Measurements from ENCODE around the gene GLB1L. TPM values are rescaled to one million over a fixed set of nuclear protein-coding genes. Genes with fewer than 3 reads are reported as not detected.
A peak's percentile ranks its signal among the peaks of the same experiment; 100 is the strongest.

GLB1L gene
- total RNA-seq, 2 donors from 2014 or later: 9.1 to 13.7 TPM

DNA sequence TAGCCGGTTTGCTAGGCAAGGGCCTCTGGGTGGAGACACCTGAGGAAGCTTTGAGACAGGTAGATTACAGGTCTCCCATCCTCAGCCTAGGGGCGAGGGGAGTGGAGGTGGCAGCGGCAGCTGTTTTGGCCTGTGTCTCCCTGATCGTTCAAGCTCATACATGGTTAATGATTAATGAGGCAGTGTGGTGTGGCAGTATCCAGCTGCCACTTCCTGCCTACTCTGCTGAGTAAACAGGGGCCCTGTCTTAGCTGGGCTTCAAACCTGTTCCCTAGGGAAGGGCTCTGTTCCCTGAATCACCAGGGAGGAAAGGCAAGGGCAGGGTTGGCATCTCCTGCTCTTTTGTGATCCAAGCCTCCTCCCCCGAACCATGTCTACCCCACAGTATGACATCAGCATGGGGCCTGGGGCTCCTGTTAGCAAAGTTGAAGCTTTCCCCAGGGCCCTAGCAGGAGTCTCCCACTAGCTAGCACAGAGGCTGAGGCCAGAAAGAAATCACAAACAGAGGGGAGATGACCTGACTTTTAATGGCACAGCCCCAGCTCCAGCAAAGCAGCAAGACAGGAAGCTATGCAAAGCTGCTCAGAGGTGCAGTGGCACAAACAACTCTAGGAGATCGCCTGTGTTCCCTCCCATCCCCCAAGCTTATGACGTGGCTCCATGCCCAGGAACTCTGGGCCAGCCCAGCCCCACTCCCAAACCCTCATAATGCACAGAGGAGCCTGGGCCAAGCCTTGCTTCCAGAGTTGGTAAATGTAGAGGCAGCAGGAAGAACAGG, 4.1 kb upstream of the GLB1L start:
- ATAC-seq (ENCODE audit: insufficient number of reproducible peaks, low FRiP score, low read depth): peak; percentile 51
- peak; percentile 81 for DNase-seq (ENCODE audit: low spot score)
- no peaks in the 10 kb centered on the region for H3K27me3 ChIP-seq (replicated peaks; ENCODE audit: insufficient read depth)
- peaks cover 7% of the 10 kb centered on the region for H3K36me3 ChIP-seq
- TF ChIP-seq, protein P1, sequence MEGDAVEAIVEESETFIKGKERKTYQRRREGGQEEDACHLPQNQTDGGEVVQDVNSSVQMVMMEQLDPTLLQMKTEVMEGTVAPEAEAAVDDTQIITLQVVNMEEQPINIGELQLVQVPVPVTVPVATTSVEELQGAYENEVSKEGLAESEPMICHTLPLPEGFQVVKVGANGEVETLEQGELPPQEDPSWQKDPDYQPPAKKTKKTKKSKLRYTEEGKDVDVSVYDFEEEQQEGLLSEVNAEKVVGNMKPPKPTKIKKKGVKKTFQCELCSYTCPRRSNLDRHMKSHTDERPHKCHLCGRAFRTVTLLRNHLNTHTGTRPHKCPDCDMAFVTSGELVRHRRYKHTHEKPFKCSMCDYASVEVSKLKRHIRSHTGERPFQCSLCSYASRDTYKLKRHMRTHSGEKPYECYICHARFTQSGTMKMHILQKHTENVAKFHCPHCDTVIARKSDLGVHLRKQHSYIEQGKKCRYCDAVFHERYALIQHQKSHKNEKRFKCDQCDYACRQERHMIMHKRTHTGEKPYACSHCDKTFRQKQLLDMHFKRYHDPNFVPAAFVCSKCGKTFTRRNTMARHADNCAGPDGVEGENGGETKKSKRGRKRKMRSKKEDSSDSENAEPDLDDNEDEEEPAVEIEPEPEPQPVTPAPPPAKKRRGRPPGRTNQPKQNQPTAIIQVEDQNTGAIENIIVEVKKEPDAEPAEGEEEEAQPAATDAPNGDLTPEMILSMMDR (IDR thresholded peaks at IDR 0.05): no peak
- peak overlapping the region; percentile 88 to 95 for H3K27ac ChIP-seq
- peak overlapping the region; percentile 59 for H3K4me3 ChIP-seq
- no peaks in the 10 kb centered on the region for H3K9me3 ChIP-seq
- peaks cover 48 to 82% of the 10 kb centered on the region in 2 donors for H3K4me1 ChIP-seq (ENCODE audit: control insufficient read depth in 1 of 2, low read depth in 2 of 2)

DNA sequence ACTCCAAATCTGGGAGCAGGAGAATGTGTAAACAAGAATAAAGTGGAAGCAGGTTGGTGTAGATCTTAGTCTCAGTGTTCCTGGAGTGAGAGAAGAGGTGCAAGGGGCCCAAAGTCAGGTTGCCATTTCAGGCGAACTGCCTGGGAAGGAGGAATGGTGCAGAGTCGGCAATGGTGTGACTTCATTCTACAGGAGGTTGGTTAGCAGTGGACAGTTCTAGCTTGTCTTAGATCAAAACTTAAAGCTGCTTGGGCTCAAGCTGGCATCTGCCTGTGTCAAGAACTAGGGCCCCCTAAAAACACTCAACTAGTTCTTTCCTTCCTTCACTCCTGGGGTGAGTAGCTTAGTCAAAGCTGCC, 3.6 kb upstream of the GLB1L start:
- H3K9me3 ChIP-seq: no peaks in the 10 kb centered on the region
- DNase-seq (ENCODE audit: low spot score) (no peak), ATAC-seq (ENCODE audit: insufficient number of reproducible peaks, low FRiP score, low read depth) (no peak)
- no peaks in the 10 kb centered on the region for H3K27me3 ChIP-seq (replicated peaks; ENCODE audit: insufficient read depth)
- H3K4me1 ChIP-seq (ENCODE audit: control insufficient read depth in 1 of 2, low read depth in 2 of 2): peaks cover 48 to 82% of the 10 kb centered on the region in 2 donors
- peaks cover 7% of the 10 kb centered on the region for H3K36me3 ChIP-seq
- TF ChIP-seq, protein P1 (IDR thresholded peaks at IDR 0.05): no peak
- peak overlapping the region; percentile 59 for H3K4me3 ChIP-seq
- peak overlapping the region; percentile 88 to 95 for H3K27ac ChIP-seq

DNA sequence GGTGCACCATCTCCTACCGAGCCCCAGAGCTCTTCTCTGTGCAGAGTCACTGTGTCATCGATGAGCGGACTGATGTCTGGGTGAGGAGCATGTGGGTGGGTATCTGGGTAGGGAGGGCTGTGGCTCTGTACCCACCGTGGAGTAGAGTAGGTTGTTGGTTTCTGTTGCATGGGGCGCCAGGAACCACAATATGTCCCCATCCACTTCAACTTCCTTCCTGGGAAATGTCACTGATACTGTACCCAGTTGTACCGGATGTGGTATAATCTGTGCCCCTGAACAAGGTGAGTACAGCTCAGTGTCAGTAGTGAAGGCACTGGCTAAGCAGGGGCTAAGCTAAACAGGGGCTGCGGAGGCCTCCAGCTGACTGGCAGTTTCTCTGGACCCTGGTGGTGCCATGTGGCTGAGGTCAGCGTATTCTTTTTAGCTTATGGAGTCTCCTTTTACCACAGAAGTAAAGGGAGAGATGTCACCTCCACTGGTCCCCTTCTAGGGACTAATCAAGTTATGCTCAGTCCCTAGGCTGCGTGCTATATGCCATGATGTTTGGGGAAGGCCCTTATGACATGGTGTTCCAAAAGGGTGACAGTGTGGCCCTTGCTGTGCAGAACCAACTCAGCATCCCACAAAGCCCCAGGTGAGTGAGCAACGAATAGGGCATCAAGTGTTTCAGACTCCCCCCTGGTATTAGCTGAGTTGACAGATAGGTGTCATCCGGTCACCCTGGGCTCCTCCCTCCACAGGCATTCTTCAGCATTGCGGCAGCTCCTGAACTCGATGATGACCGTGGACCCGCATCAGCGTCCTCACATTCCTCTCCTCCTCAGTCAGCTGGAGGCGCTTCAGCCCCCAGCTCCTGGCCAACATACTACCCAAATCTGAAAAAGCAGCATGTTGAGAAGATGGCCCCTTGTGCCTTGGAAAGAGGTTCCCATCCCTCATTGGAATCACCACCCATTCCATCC, 2.7 kb upstream of the GLB1L start:
- H3K4me1 ChIP-seq (ENCODE audit: control insufficient read depth in 1 of 2, low read depth in 2 of 2): peaks cover 48 to 80% of the 10 kb centered on the region in 2 donors
- ATAC-seq (ENCODE audit: insufficient number of reproducible peaks, low FRiP score, low read depth): no peak
- no peak overlapping the region for H3K4me3 ChIP-seq
- H3K27ac ChIP-seq: peak overlapping the region; percentile 88 to 95
- H3K36me3 ChIP-seq: peaks cover 7% of the 10 kb centered on the region
- H3K9me3 ChIP-seq: no peaks in the 10 kb centered on the region
- no peaks in the 10 kb centered on the region for H3K27me3 ChIP-seq (replicated peaks; ENCODE audit: insufficient read depth)
- no peak for DNase-seq (ENCODE audit: low spot score)
- TF ChIP-seq, protein P1 (IDR thresholded peaks at IDR 0.05): no peak

DNA sequence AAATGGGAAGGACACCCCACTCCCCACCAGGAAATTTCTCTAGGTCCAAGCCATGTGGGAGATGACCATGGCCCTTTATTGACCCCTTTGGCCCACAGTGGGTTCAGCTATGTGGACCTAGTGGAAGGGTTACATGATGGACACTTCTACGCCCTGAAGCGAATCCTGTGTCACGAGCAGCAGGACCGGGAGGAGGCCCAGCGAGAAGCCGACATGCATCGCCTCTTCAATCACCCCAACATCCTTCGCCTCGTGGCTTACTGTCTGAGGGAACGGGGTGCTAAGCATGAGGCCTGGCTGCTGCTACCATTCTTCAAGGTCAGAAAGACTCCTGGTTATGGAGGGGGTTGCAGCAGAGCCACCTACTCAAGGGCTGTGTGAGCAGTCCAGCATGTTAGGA, 1.3 kb upstream of the GLB1L start:
- ATAC-seq (ENCODE audit: insufficient number of reproducible peaks, low FRiP score, low read depth) (no peak), DNase-seq (ENCODE audit: low spot score) (no peak)
- Histone ChIP-seq H3K27me3 (replicated peaks; ENCODE audit: insufficient read depth) (no peaks in the 10 kb centered on the region), H3K4me3 (no peak overlapping the region), H3K9me3 (no peaks in the 10 kb centered on the region), H3K27ac (peak overlapping the region; percentile 91 to 92), H3K36me3 (peaks cover 7% of the 10 kb centered on the region), H3K4me1 (ENCODE audit: control insufficient read depth in 1 of 2, low read depth in 2 of 2) (peaks cover 42 to 66% of the 10 kb centered on the region in 2 donors)
- TF ChIP-seq, protein P1 (IDR thresholded peaks at IDR 0.05): no peak

DNA sequence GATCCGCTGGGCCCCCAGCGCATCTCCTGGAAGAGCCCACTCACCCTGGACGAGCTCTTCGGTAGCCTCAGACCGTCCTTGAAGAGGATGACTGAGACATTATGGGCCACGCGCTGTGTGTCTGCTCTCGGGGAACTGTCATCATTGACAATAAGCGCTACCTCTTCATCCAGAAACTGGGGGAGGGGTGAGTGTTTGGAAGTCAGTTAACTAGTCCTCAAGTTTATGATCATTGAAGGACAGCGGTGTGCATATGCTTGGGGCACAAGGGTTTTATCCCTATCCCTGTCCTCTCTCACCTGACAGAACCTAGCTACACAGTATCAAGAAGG, 621 bp upstream of the GLB1L start:
- Histone ChIP-seq H3K36me3 (peaks cover 5% of the 10 kb centered on the region), H3K4me1 (ENCODE audit: control insufficient read depth in 1 of 2, low read depth in 2 of 2) (peaks cover 36 to 59% of the 10 kb centered on the region in 2 donors), H3K27ac (peak overlapping the region; percentile 91 to 92), H3K9me3 (no peaks in the 10 kb centered on the region), H3K4me3 (peak overlapping the region; percentile 80), H3K27me3 (replicated peaks; ENCODE audit: insufficient read depth) (no peaks in the 10 kb centered on the region)
- DNase-seq (ENCODE audit: low spot score): no peak
- no peak for ATAC-seq (ENCODE audit: insufficient number of reproducible peaks, low FRiP score, low read depth)
- TF ChIP-seq, protein P1 (IDR thresholded peaks at IDR 0.05): no peak

Measured in thoracic aorta (tissue), 2 donors.